Vagina (tissue), 2 donors: ENCODE results near the gene IQCM. TPM values are rescaled to one million over a fixed set of nuclear protein-coding genes. Genes with fewer than 3 reads are reported as not detected.

Source experiments
- DNase-seq, 2 donors: peaks; one replicate each; pipeline ENCODE4 v3.0.0-alpha.2; 2017; ENCODE audit errors: extremely low spot score in 2 of 2
- H3K27ac ChIP-seq: fragments of 200-600 bp; sonication (generic); one replicate; pipeline ENCODE4 v1.5.1; 2019
- H3K27me3 ChIP-seq: fragments of 200-600 bp; sonication (generic); one replicate; pipeline ENCODE4 v1.5.1; 2019
- H3K36me3 ChIP-seq, 2 donors: fragments of 200-600 bp; sonication (generic); one replicate each; pipeline ENCODE4 v1.5.1; 2017 to 2019
- H3K4me1 ChIP-seq: fragments of 200-600 bp; sonication (generic); one replicate; pipeline ENCODE4 v1.5.1; 2019
- H3K4me3 ChIP-seq, 2 donors: fragments of 200-600 bp; sonication (generic); 1 replicate in 1 of 2; 2 replicates in 1 of 2; pipeline ENCODE4 v1.5.1; 2016 to 2019
- H3K9me3 ChIP-seq: fragments of 200-600 bp; sonication (generic); one replicate; pipeline ENCODE4 v1.5.1; 2019
- POLR2A ChIP-seq, 2 donors: fragments of 450-650 bp; IDR thresholded peaks; one replicate each; pipeline ENCODE4 v1.6.1; 2017; ENCODE audit warnings: antibody characterized with exemption in 2 of 2, mild to moderate bottlenecking in 2 of 2, moderate library complexity in 2 of 2
- POLR2AphosphoS5 ChIP-seq, 2 donors: sonication (generic); formaldehyde crosslinking; IDR thresholded peaks; one replicate each; pipeline ENCODE4 v1.9.0; 2017; ENCODE audit warnings: antibody characterized with exemption in 2 of 2, mild to moderate bottlenecking in 2 of 2, low read depth in 1 of 2; ENCODE audit not compliant: insufficient read depth in 1 of 2
- intact Hi-C: fragments of 100-400 bp; cut with DNase I; formaldehyde crosslinking; loops from one replicate; pipeline ENCODE4 v1.15.1; 2023
- total RNA-seq: library from RNA; depleted of rRNA; stranded (reverse); fragments of >200 nt; gene quantifications from one replicate; pipeline ENCODE4 v1.2.3, GENCODE V29; 2016
- TF ChIP-seq, protein P1 (sequence below), 3 experiments: fragments of 450-650 bp in 2 of 3; fragments of 200-600 bp in 1 of 3; sonication (generic) in 1 of 3; IDR thresholded peaks; one replicate each; pipeline ENCODE4 v1.5.1; 2017 to 2019; ENCODE audit warnings: antibody characterized with exemption in 3 of 3, mild to moderate bottlenecking in 2 of 3, moderate library complexity in 2 of 3

Gene IQCM
- total RNA-seq, 1 donor from 2014 or later: not detected

DNA sequence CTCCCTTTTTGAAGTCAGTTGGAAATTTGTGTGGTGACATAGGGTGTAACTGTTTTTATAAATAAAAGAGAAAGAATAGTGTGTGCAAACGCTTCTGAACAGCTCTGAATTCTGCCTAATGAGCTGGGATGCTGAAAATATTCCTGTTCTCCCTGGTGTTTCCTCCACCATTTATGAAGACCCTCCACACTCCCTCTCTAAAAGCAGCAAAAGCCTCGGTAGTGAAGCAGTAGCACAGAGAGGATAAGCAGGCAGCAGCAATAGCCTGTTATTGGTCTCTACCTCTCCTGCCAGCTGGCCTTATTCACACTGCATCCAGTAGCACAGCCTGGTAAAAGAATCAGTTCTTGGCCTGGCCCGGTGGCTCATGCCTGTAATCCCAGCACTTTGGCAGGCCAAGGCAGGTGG, 406.1 kb downstream of the IQCM start:
- Histone ChIP-seq H3K27me3 (no peaks in the 10 kb centered on the region), H3K36me3 (no peaks in the 10 kb centered on the region), H3K9me3 (no peaks in the 10 kb centered on the region), H3K4me3 (no peak overlapping the region), H3K27ac (no peak overlapping the region), H3K4me1 (no peaks in the 10 kb centered on the region)
- DNase-seq: no peak
- intact Hi-C loops: no loop called here
- TF ChIP-seq, protein P1, sequence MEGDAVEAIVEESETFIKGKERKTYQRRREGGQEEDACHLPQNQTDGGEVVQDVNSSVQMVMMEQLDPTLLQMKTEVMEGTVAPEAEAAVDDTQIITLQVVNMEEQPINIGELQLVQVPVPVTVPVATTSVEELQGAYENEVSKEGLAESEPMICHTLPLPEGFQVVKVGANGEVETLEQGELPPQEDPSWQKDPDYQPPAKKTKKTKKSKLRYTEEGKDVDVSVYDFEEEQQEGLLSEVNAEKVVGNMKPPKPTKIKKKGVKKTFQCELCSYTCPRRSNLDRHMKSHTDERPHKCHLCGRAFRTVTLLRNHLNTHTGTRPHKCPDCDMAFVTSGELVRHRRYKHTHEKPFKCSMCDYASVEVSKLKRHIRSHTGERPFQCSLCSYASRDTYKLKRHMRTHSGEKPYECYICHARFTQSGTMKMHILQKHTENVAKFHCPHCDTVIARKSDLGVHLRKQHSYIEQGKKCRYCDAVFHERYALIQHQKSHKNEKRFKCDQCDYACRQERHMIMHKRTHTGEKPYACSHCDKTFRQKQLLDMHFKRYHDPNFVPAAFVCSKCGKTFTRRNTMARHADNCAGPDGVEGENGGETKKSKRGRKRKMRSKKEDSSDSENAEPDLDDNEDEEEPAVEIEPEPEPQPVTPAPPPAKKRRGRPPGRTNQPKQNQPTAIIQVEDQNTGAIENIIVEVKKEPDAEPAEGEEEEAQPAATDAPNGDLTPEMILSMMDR (IDR thresholded peaks at IDR 0.05): no peak
- TF ChIP-seq POLR2A (IDR thresholded peaks at IDR 0.05) (no peak), POLR2AphosphoS5 (IDR thresholded peaks at IDR 0.05; ENCODE audit: insufficient read depth in 1 of 2, low read depth in 1 of 2) (no peak)

- Histone ChIP-seq H3K27me3 (no peaks in the 10 kb centered on the region), H3K27ac (no peak overlapping the region), H3K4me1 (no peaks in the 10 kb centered on the region), H3K36me3 (no peaks in the 10 kb centered on the region), H3K4me3 (no peak overlapping the region), H3K9me3 (no peaks in the 10 kb centered on the region)
- intact Hi-C loops: no loop called here
- DNase-seq: no peak
- no peak for TF ChIP-seq POLR2A (IDR thresholded peaks at IDR 0.05)
- TF ChIP-seq, protein P1 (IDR thresholded peaks at IDR 0.05): no peak
- no peak for TF ChIP-seq POLR2AphosphoS5 (IDR thresholded peaks at IDR 0.05; ENCODE audit: insufficient read depth in 1 of 2, low read depth in 1 of 2)
These were observed 406.5 kb downstream of the IQCM start for GRCh38 chr4:149409146-149409545.

GRCh38 chr4:149404143-149404542, 411.5 kb downstream of the IQCM start:
- Histone ChIP-seq H3K4me1 (no peaks in the 10 kb centered on the region), H3K27me3 (no peaks in the 10 kb centered on the region), H3K36me3 (no peaks in the 10 kb centered on the region), H3K27ac (no peak overlapping the region), H3K4me3 (no peak overlapping the region), H3K9me3 (no peaks in the 10 kb centered on the region)
- intact Hi-C loops: no loop called here
- no peak for TF ChIP-seq POLR2AphosphoS5 (IDR thresholded peaks at IDR 0.05; ENCODE audit: insufficient read depth in 1 of 2, low read depth in 1 of 2)
- TF ChIP-seq POLR2A (IDR thresholded peaks at IDR 0.05): no peak
- TF ChIP-seq, protein P1 (IDR thresholded peaks at IDR 0.05): no peak
- DNase-seq: no peak

GRCh38 chr4:149403081-149403480, 412.6 kb downstream of the IQCM start:
- Histone ChIP-seq H3K4me1 (no peaks in the 10 kb centered on the region), H3K36me3 (no peaks in the 10 kb centered on the region), H3K9me3 (no peaks in the 10 kb centered on the region), H3K27ac (no peak overlapping the region), H3K27me3 (no peaks in the 10 kb centered on the region), H3K4me3 (no peak overlapping the region)
- intact Hi-C loops: no loop called here
- no peak for DNase-seq
- TF ChIP-seq POLR2AphosphoS5 (IDR thresholded peaks at IDR 0.05; ENCODE audit: insufficient read depth in 1 of 2, low read depth in 1 of 2) (no peak), POLR2A (IDR thresholded peaks at IDR 0.05) (no peak)
- TF ChIP-seq, protein P1 (IDR thresholded peaks at IDR 0.05): no peak

DNA sequence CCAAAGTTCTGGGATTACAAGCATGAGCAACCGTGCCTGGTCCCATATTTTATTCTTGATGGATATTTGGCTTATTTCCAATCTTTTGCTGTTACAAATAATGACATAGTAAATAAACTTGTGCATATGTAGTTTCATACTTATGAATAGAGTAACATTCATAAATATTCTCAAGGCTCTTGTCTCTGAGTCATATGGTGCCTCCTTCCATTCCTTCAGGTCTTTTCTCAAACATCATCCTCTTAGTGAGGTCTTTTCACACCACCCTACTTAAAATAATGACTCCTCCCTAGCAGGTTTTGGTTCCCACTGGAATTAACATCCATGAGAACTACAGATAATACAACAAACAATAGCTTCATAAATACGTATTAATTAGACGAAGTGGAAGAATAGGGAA, 416.6 kb downstream of the IQCM start:
- DNase-seq: no peak

More for the DNA sequence above, 416.6 kb downstream of the IQCM start:
- Histone ChIP-seq H3K27ac (no peak overlapping the region), H3K4me3 (no peak overlapping the region), H3K27me3 (no peaks in the 10 kb centered on the region), H3K36me3 (no peaks in the 10 kb centered on the region), H3K9me3 (no peaks in the 10 kb centered on the region), H3K4me1 (no peaks in the 10 kb centered on the region)
- intact Hi-C loops: no loop called here
- TF ChIP-seq, protein P1 (IDR thresholded peaks at IDR 0.05): no peak
- TF ChIP-seq POLR2A (IDR thresholded peaks at IDR 0.05) (no peak), POLR2AphosphoS5 (IDR thresholded peaks at IDR 0.05; ENCODE audit: insufficient read depth in 1 of 2, low read depth in 1 of 2) (no peak)
